ENCODE measurements around the gene SPAG16. TPM values are rescaled to one million over a fixed set of nuclear protein-coding genes. Genes with fewer than 3 reads are reported as not detected.

SPAG16 gene
- total RNA-seq, 1 experiment from 2014 or later = 17.3 TPM

- Mint-ChIP-seq H3K36me3 (ENCODE audit: insufficient read depth in 1 of 3, low read depth in 3 of 3) (peaks cover 6 to 9% (median 9%) of the 10 kb centered on the region in 3 experiments; a peak in 5 of 7 replicates), H3K4me1 (peaks cover 12 to 17% of the 10 kb centered on the region in 2 experiments), H3K9me3 (peaks cover 14 to 15% of the 10 kb centered on the region in 2 experiments), H3K4me3 (no peak overlapping the region), H3K27me3 (ENCODE audit: low read depth) (no peaks in the 10 kb centered on the region), H3K27ac (no peak overlapping the region)
- Histone ChIP-seq H2BK15ac (ENCODE audit: low read depth, low read length) (no peak overlapping the region), H3K9me3 (ENCODE audit: control insufficient read depth, low read depth, low read length) (peaks cover 5% of the 10 kb centered on the region), H3K14ac (ENCODE audit: insufficient read depth, low read length) (no peak overlapping the region), H3K27ac (ENCODE audit: insufficient read length, low read depth, low read length) (no peak overlapping the region), H4K8ac (replicated peaks; ENCODE audit: insufficient read length, low read depth, low read length) (no peak overlapping the region), H4K91ac (ENCODE audit: insufficient read length, low read depth, low read length) (no peak overlapping the region), H3K4me1 (ENCODE audit: insufficient read depth, low read length) (no peaks in the 10 kb centered on the region), H2BK5ac (ENCODE audit: insufficient read length, low read length) (no peak overlapping the region), H2BK20ac (ENCODE audit: low read depth, low read length, poor library complexity, severe bottlenecking) (no peak overlapping the region), H4K20me1 (ENCODE audit: control insufficient read depth, insufficient read depth, insufficient read length) (no peaks in the 10 kb centered on the region), H3K18ac (ENCODE audit: insufficient read length, low read depth, low read length) (no peak overlapping the region), H3K23me2 (ENCODE audit: insufficient read length, low read depth, low read length, poor library complexity, severe bottlenecking) (peaks cover 5% of the 10 kb centered on the region), H2AFZ (ENCODE audit: low read length) (no peak overlapping the region), H3K4ac (ENCODE audit: low read depth, low read length) (no peak overlapping the region), H3K56ac (ENCODE audit: insufficient read length, low read depth, low read length) (no peak overlapping the region), H2BK12ac (ENCODE audit: insufficient read length, low read depth, low read length) (no peak overlapping the region), H3K23ac (ENCODE audit: insufficient read length, low read depth, low read length) (no peak overlapping the region), H3K79me1 (ENCODE audit: insufficient read depth, low read depth, low read length, poor library complexity, severe bottlenecking) (no peaks in the 10 kb centered on the region), H3K9ac (ENCODE audit: extremely low read depth, insufficient read length, low read length) (no peak overlapping the region), H2AK5ac (ENCODE audit: insufficient read length, low read length) (no peak overlapping the region), H3K4me2 (ENCODE audit: insufficient read depth, insufficient read length, low read length) (no peak overlapping the region), H3T11ph (ENCODE audit: low read length) (no peak overlapping the region), H4K5ac (ENCODE audit: insufficient read length, low read depth, low read length) (no peak overlapping the region), H3K27me3 (ENCODE audit: insufficient read depth, low read length) (no peaks in the 10 kb centered on the region), H2BK120ac (ENCODE audit: low read depth, low read length, poor library complexity, severe bottlenecking) (no peak overlapping the region), H3K79me2 (ENCODE audit: insufficient read depth, low read length) (no peaks in the 10 kb centered on the region)
- DNase-seq = no peak
- no CpG with 5 or more reads among the region's 1 CpG for WGBS (ENCODE audit: extremely low coverage, insufficient read length, low lambda C conversion rate)
- TF ChIP-seq CTCF (conservative IDR thresholded peaks at IDR 0.05) = no peak
Measured at GRCh38 chr2:213281156-213281555, 3.1 kb upstream of the SPAG16 start.

Measured in H9 (cell line).